Measurements from ENCODE around the gene AP1AR. TPM values are rescaled to one million over a fixed set of nuclear protein-coding genes. Genes with fewer than 3 reads are reported as not detected.

Gene AP1AR
- total and polyA plus RNA-seq, 2 donors (not counting 3 experiments of a cell fraction or from before 2014, with no cell fraction given) = 6.6 to 18.6 TPM

DNA sequence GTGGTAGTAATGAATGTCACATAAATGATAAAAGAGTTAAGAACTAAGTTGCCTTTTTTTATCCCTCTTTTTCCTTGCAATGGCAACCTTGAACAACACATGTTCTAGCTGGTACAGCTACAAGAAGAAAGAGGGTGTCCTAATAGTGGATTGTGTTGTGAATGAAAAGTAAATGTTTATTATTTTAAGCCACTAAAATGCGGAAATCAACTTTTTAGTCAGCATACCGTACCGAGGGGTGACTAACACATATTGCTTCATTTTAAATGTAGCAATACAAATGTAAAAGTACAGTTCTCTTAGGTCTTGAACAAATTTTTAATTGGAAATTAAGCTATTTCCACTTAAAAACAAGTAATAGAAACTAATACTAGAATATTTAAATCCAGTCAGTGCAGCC, 17.7 kb upstream of the AP1AR start:
- no peaks in the 10 kb centered on the region for H3K79me2 ChIP-seq (ENCODE audit: control insufficient read depth, insufficient read depth, low read length)
- no peak overlapping the region for H3K9ac ChIP-seq (replicated peaks; ENCODE audit: extremely low read depth, insufficient read depth, low read length)
- intact Hi-C loops (cut with micrococcal nuclease) = loop anchor here (1.0 to 5.0 kb wide), 3 partner anchors 17 to 553 kb away; partner anchors contain the start of gene AP1AR
- no peak overlapping the region for H3K4me3 ChIP-seq (replicated peaks in 1 of 3; ENCODE audit: insufficient read depth in 1 of 3, low read depth in 1 of 3, low read length in 3 of 3)
- dilution Hi-C loops (cut with MboI; ENCODE audit: extremely low pct_ligation_motif_present, low sequenced_read_pairs) = no loop called here
- no peak overlapping the region for H2AFZ ChIP-seq (ENCODE audit: low read depth, low read length)
- CTCF ChIA-PET = interaction anchor here (0.6 to 5.4 kb wide), 19 partner anchors 10 to 391 kb away, joined by 3 to 55 read pairs (median 6); partner anchors contain the start of gene AP1AR
- POLR2A ChIA-PET = no interaction called here
- H3K36me3 ChIP-seq (ENCODE audit: control insufficient read depth in 2 of 2, extremely low read depth in 1 of 2, insufficient read depth in 2 of 2, low read length in 2 of 2) = no peaks in the 10 kb centered on the region
- no peak overlapping the region for H3K4me2 ChIP-seq (ENCODE audit: insufficient read depth, low read length)
- H3K27ac ChIP-seq (ENCODE audit: insufficient read depth, low read depth, low read length) = no peak overlapping the region
- H3K9me1 ChIP-seq (replicated peaks; ENCODE audit: control insufficient read depth, extremely low read depth, insufficient read depth, low read length) = no peaks in the 10 kb centered on the region
- no peaks in the 10 kb centered on the region for H3K9me3 ChIP-seq (replicated peaks; ENCODE audit: control insufficient read depth, insufficient read depth, low read length)
- DNase-seq (ENCODE audit: low read depth, low spot score) = peak; percentile 19
- no peaks in the 10 kb centered on the region for H3K4me1 ChIP-seq (ENCODE audit: control insufficient read depth, extremely low read depth, insufficient read depth, low read length)
- TF ChIP-seq GATA2 (IDR thresholded peaks at IDR 0.05; ENCODE audit: insufficient read depth, insufficient read length, low read depth, low read length) = no peak
- no peak for TF ChIP-seq MYC (IDR thresholded peaks at IDR 0.05; ENCODE audit: low read depth, low read length)
- TF ChIP-seq FOS (IDR thresholded peaks at IDR 0.05; ENCODE audit: borderline replicate concordance, insufficient read depth, low read length) = no peak
- no peak for TF ChIP-seq EZH2 (IDR thresholded peaks at IDR 0.05; ENCODE audit: borderline replicate concordance, low read depth, low read length, severe bottlenecking)
- no peak for TF ChIP-seq JUN (IDR thresholded peaks at IDR 0.05; ENCODE audit: borderline replicate concordance, insufficient read depth, insufficient read length, low read depth)
- no peak for TF ChIP-seq CTCF (IDR thresholded peaks at IDR 0.05; ENCODE audit: extremely low read depth in 1 of 2, insufficient read depth in 1 of 2, low read depth in 1 of 2, low read length in 2 of 2)
- no peak for TF ChIP-seq POLR2A (IDR thresholded peaks at IDR 0.05; ENCODE audit: low read depth, low read length)
- no peaks in the 10 kb centered on the region for H4K20me1 ChIP-seq (replicated peaks; ENCODE audit: control insufficient read depth, extremely low read depth, insufficient read depth, low read length)
- BruUV-seq (replicated peaks) = no TSS peak
- no peaks in the 10 kb centered on the region for H3K27me3 ChIP-seq (ENCODE audit: control insufficient read depth in 2 of 2, insufficient read depth in 2 of 2, low read length in 2 of 2)
- no peak for FAIRE-seq
